K562 (cell line): ENCODE data around the gene DBNDD1. TPM values are rescaled to one million over a fixed set of nuclear protein-coding genes. Genes with fewer than 3 reads are reported as not detected.

ENCODE experiments used
- BRD4 ChIP-seq: fragments of 200-600 bp; sonication (generic); IDR thresholded peaks from 2 replicates; pipeline ENCODE4 v1.6.1; 2017; ENCODE audit warnings: inconsistent platforms
- HNRNPH1 ChIP-seq: fragments of 200-400 bp; formaldehyde crosslinking; optimal IDR thresholded peaks from 2 replicates; pipeline ENCODE3; 2017; ENCODE audit warnings: low read depth, mild to moderate bottlenecking, low read length, moderate library complexity
- KDM5B ChIP-seq: fragments of 200-600 bp; sonication (generic); IDR thresholded peaks from 2 replicates; pipeline ENCODE4 v1.6.1; 2012; ENCODE audit warnings: low read depth, mild to moderate bottlenecking, moderate library complexity, low read length, control low read depth, inconsistent platforms; ENCODE audit not compliant: insufficient replicate concordance
- MECOM ChIP-seq: fragments of 250-450 bp; sonication (Bioruptor Pico); IDR thresholded peaks from 2 replicates; pipeline ENCODE4 v1.8.0; 2022; ENCODE audit warnings: inconsistent platforms
- NFIC ChIP-seq: fragments of 450-650 bp; IDR thresholded peaks from 2 replicates; pipeline ENCODE4 v1.6.1; 2017; ENCODE audit warnings: mild to moderate bottlenecking, inconsistent platforms
- NR2C1 ChIP-seq, 2 experiments: fragments of 450-650 bp; IDR thresholded peaks; 2 replicates each; pipeline ENCODE4 v1.6.1; 2017; ENCODE audit warnings: mild to moderate bottlenecking in 2 of 2, antibody characterized with exemption in 1 of 2, inconsistent platforms in 1 of 2, missing compliant biosample characterization in 1 of 2, missing genetic modification characterization in 1 of 2
- SAFB ChIP-seq: fragments of 200-400 bp; formaldehyde crosslinking; IDR thresholded peaks from 2 replicates; pipeline ENCODE4 v1.6.1; 2017; ENCODE audit warnings: low read depth, low read length, borderline replicate concordance
- ZFP36 ChIP-seq: fragments of 150-350 bp; IDR thresholded peaks from 2 replicates; pipeline ENCODE4 v1.6.1; 2018; ENCODE audit warnings: low read length, low read depth; ENCODE audit not compliant: partially characterized antibody
- ZNF324 ChIP-seq: fragments of 250-450 bp; sonication (Bioruptor Pico); IDR thresholded peaks from 2 replicates; pipeline ENCODE4 v1.4.0; 2020; ENCODE audit warnings: mild to moderate bottlenecking
- ZNF707 ChIP-seq: fragments of 250-450 bp; sonication (Bioruptor Pico); conservative IDR thresholded peaks from 2 replicates; pipeline ENCODE4 v1.8.0; 2022; ENCODE audit warnings: inconsistent platforms, mild to moderate bottlenecking, moderate library complexity
- polyA plus RNA-seq, 8 experiments: library from polyadenylated mRNA; depleted of rRNA in 4 of 8; stranded (reverse) in 5 of 8; unstranded in 3 of 8; fragments of >200 nt; fragmentation: Nextera tagmentation in 2 of 8; fragmentation: Illumina TruSeq in 1 of 8; extraction: Ambion mirVana in 2 of 8; extraction: Trizol in 1 of 8; gene quantifications; 2 replicates each; pipeline versions ENCODE4 v1.2.1 to v1.2.3, GENCODE V29; 2011 to 2014; ENCODE audit warnings: inconsistent platforms in 1 of 8, missing spikeins in 1 of 8
- total RNA-seq, 7 experiments: library from RNA; depleted of rRNA in 6 of 7; stranded (reverse); fragments of >200 nt in 6 of 7; fragmentation: Illumina TruSeq in 2 of 7; extraction: Trizol in 2 of 7; gene quantifications; 2 replicates each; pipeline versions ENCODE4 v1.2.1 to v1.2.3, GENCODE V29; 2011 to 2021; ENCODE audit warnings: low replicate concordance in 1 of 7
- TF ChIP-seq, protein P1 (sequence below), 2 experiments: fragments of 150-350 bp in 1 of 2; IDR thresholded peaks; 2 replicates each; pipeline ENCODE4 v1.6.1; 2012 to 2016; ENCODE audit warnings: low read depth in 2 of 2, low read length in 2 of 2, mild to moderate bottlenecking in 1 of 2, moderate library complexity in 1 of 2
- TF ChIP-seq, protein P2 (sequence below): fragments of 450-650 bp; formaldehyde crosslinking; IDR thresholded peaks from 2 replicates; pipeline ENCODE4 v1.4.0; 2022; ENCODE audit warnings: missing genetic modification characterization
- TF ChIP-seq, protein P3 (sequence below): IDR thresholded peaks from 2 replicates; pipeline ENCODE4 v1.6.1; 2016; ENCODE audit warnings: missing genetic modification characterization, missing compliant biosample characterization
- TF ChIP-seq, protein P4 (sequence below): fragments of 250-450 bp; sonication (Bioruptor Pico); IDR thresholded peaks from 2 replicates; pipeline ENCODE4 v1.5.0; 2020; ENCODE audit warnings: mild to moderate bottlenecking

The DBNDD1 gene
- total and polyA plus RNA-seq, 9 of the 15 experiments (the other 6 are each of a cell fraction or from before 2014, with no cell fraction given): 0.55 to 13.0 (median 5.8) TPM

DNA sequence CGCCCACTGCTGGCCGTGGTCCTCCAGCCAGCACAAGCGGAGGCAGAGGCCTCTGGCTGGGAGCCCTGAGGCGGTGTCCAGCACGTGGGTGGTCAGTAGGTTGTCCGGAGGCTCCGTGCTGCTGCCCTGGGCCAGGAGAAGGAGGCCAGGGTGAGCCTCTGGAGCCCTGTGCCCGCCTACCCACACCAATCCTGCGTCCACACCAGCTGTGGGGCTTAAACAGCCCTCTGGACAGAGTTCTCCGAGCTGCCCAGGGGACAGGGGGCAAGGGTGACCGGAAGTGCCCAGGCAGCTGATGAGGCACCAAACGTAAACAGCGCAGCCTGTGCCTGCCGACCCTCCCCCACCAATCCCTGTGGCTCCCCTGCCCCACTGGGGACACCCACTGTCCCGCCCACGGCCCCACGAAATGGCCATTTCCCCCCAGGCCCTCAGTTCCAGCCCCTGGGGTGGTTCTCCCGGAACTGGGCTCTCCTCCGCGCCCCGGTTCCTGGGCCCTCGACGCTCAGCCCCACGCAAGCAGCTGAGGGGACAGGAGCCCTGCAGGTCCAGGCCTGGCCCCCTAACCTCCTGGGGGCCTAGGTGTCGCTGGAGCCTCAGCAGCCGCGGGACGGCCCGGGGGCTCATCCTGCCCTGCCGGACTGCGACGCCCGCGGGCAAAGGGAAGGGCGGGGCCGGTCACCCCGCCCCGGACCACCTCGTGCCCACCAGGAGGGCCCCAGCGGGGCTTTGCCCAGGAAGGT, 27.9 kb upstream of the DBNDD1 start (continued):
- TF ChIP-seq, protein P1, sequence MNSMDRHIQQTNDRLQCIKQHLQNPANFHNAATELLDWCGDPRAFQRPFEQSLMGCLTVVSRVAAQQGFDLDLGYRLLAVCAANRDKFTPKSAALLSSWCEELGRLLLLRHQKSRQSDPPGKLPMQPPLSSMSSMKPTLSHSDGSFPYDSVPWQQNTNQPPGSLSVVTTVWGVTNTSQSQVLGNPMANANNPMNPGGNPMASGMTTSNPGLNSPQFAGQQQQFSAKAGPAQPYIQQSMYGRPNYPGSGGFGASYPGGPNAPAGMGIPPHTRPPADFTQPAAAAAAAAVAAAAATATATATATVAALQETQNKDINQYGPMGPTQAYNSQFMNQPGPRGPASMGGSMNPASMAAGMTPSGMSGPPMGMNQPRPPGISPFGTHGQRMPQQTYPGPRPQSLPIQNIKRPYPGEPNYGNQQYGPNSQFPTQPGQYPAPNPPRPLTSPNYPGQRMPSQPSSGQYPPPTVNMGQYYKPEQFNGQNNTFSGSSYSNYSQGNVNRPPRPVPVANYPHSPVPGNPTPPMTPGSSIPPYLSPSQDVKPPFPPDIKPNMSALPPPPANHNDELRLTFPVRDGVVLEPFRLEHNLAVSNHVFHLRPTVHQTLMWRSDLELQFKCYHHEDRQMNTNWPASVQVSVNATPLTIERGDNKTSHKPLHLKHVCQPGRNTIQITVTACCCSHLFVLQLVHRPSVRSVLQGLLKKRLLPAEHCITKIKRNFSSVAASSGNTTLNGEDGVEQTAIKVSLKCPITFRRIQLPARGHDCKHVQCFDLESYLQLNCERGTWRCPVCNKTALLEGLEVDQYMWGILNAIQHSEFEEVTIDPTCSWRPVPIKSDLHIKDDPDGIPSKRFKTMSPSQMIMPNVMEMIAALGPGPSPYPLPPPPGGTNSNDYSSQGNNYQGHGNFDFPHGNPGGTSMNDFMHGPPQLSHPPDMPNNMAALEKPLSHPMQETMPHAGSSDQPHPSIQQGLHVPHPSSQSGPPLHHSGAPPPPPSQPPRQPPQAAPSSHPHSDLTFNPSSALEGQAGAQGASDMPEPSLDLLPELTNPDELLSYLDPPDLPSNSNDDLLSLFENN (IDR thresholded peaks at IDR 0.05; ENCODE audit: low read depth in 2 of 2, low read length in 2 of 2): no peak
- TF ChIP-seq ZNF707 (CRISPR knock-in tag): no peak
- TF ChIP-seq ZNF324 (CRISPR knock-in tag): no peak
- TF ChIP-seq, protein P2, sequence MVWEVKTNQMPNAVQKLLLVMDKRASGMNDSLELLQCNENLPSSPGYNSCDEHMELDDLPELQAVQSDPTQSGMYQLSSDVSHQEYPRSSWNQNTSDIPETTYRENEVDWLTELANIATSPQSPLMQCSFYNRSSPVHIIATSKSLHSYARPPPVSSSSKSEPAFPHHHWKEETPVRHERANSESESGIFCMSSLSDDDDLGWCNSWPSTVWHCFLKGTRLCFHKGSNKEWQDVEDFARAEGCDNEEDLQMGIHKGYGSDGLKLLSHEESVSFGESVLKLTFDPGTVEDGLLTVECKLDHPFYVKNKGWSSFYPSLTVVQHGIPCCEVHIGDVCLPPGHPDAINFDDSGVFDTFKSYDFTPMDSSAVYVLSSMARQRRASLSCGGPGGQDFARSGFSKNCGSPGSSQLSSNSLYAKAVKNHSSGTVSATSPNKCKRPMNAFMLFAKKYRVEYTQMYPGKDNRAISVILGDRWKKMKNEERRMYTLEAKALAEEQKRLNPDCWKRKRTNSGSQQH: no peak
- TF ChIP-seq KDM5B: peak; percentile 72
- TF ChIP-seq, protein P3, sequence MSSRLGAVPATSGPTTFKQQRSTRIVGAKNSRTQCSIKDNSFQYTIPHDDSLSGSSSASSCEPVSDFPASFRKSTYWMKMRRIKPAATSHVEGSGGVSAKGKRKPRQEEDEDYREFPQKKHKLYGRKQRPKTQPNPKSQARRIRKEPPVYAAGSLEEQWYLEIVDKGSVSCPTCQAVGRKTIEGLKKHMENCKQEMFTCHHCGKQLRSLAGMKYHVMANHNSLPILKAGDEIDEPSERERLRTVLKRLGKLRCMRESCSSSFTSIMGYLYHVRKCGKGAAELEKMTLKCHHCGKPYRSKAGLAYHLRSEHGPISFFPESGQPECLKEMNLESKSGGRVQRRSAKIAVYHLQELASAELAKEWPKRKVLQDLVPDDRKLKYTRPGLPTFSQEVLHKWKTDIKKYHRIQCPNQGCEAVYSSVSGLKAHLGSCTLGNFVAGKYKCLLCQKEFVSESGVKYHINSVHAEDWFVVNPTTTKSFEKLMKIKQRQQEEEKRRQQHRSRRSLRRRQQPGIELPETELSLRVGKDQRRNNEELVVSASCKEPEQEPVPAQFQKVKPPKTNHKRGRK (tag): no peak
- no peak for TF ChIP-seq MECOM (CRISPR knock-in tag)
- TF ChIP-seq BRD4: no peak
- no peak for TF ChIP-seq NR2C1 (IDR thresholded peaks at IDR 0.05)
- TF ChIP-seq NR2C1 (tag; IDR thresholded peaks at IDR 0.05): 0 out of 2 replicates have a peak, but pooled peaks have one; percentile 17
- TF ChIP-seq, protein P4, sequence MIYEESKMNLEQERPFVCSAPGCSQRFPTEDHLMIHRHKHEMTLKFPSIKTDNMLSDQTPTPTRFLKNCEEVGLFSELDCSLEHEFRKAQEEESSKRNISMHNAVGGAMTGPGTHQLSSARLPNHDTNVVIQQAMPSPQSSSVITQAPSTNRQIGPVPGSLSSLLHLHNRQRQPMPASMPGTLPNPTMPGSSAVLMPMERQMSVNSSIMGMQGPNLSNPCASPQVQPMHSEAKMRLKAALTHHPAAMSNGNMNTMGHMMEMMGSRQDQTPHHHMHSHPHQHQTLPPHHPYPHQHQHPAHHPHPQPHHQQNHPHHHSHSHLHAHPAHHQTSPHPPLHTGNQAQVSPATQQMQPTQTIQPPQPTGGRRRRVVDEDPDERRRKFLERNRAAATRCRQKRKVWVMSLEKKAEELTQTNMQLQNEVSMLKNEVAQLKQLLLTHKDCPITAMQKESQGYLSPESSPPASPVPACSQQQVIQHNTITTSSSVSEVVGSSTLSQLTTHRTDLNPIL (CRISPR knock-in tag): no peak
- TF ChIP-seq SAFB: 0 out of 2 replicates have a peak, but pooled peaks have one; percentile 36
- TF ChIP-seq ZFP36: no peak
- no peak for TF ChIP-seq HNRNPH1
- peak; percentile 70 for TF ChIP-seq NFIC
